NB4 (cell line): ENCODE results near the gene EEF1AKMT1.

ENCODE experiments used
- DNase-seq: peaks from one replicate; pipeline ENCODE4 v3.0.0; 2010; ENCODE audit warnings: low read depth
- H3K4me3 ChIP-seq: one replicate; pipeline ENCODE4 v1.5.1; 2011; ENCODE audit warnings: mild to moderate bottlenecking, low read depth, low read length, moderate library complexity
- CTCF ChIP-seq: IDR thresholded peaks from one replicate; pipeline ENCODE4 v1.5.1; 2012; ENCODE audit warnings: low read depth, low read length
- MAX ChIP-seq: IDR thresholded peaks from 2 replicates; pipeline ENCODE4 v1.6.1; 2011; ENCODE audit warnings: low read depth, low read length
- MYC ChIP-seq: IDR thresholded peaks from 2 replicates; pipeline ENCODE4 v1.6.1; 2011; ENCODE audit warnings: low read depth, low read length
- POLR2A ChIP-seq: IDR thresholded peaks from 2 replicates; pipeline ENCODE4 v1.6.1; 2011; ENCODE audit warnings: mild to moderate bottlenecking; ENCODE audit not compliant: insufficient read length; ENCODE audit errors: extremely low read depth

EEF1AKMT1 gene

GRCh38 chr13:20703780-20704458, 69.8 kb downstream of the EEF1AKMT1 start:
- H3K4me3 ChIP-seq = peak overlapping the region; percentile 21
- peak; percentile 87 for DNase-seq
- TF ChIP-seq CTCF (peak; percentile 37), MAX (peak; percentile 83), MYC (peak; percentile 96), POLR2A (peak; percentile 37)

GRCh38 chr13:20702915-20703779, 70.6 kb downstream of the EEF1AKMT1 start, which contains the start of gene IL17D:
Gene IL17D (plus strand): TSS chr13:20703699. CDS start chr13:20704002, 303 bp downstream.
- H3K4me3 ChIP-seq = peak within 1 kb of the TSS; percentile 70
- DNase-seq = peak; percentile 69
- TF ChIP-seq MAX (0 out of 2 replicates have a peak, but pooled peaks have one; percentile 10), MYC (no peak)

DNA sequence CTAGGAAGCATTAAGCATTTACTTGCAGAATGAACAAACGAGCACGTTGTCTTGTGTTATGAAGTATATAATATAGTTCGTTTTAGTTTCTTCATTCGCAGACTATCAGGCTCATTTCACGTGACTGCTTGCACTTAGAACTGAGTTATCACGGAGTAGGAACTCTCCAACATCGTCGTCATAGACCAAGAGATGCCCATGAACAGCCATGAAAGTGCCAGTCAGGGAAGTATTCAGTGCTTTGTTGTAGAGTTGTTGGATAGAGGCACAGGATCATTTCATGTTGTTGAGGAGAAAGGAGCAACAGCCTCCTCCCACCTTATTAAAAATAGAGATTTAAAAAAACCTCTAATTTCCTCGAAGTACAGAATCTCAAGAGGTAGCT, 71.2 kb downstream of the EEF1AKMT1 start:
- DNase-seq = peak; percentile 28
- H3K4me3 ChIP-seq = peak overlapping the region; percentile 70
- TF ChIP-seq MAX (no peak), MYC (no peak), CTCF (no peak), POLR2A (no peak)

- no peak overlapping the region for H3K4me3 ChIP-seq
- no peak for DNase-seq
- TF ChIP-seq MAX = no peak
- TF ChIP-seq POLR2A = no peak
- no peak for TF ChIP-seq CTCF
- no peak for TF ChIP-seq MYC
These were observed 72.3 kb downstream of the EEF1AKMT1 start for GRCh38 chr13:20701461-20701860.

GRCh38 chr13:20700288-20700687, 73.5 kb downstream of the EEF1AKMT1 start:
- no peak for TF ChIP-seq MAX
- TF ChIP-seq CTCF = no peak
- no peak for TF ChIP-seq POLR2A
- DNase-seq = no peak
- no peak overlapping the region for H3K4me3 ChIP-seq

- TF ChIP-seq MAX (no peak), POLR2A (no peak), CTCF (no peak)
- no peak overlapping the region for H3K4me3 ChIP-seq
- no peak for DNase-seq
These were observed 74.0 kb downstream of the EEF1AKMT1 start for GRCh38 chr13:20699715-20700114.
